Measurements from ENCODE around the gene PEX14.
"Not testable (repeated sequence)": the region's sequence is repeated elsewhere in the genome, so short reads cannot be mapped to it uniquely, and the experiment has no call there.

PEX14 gene, protein sequence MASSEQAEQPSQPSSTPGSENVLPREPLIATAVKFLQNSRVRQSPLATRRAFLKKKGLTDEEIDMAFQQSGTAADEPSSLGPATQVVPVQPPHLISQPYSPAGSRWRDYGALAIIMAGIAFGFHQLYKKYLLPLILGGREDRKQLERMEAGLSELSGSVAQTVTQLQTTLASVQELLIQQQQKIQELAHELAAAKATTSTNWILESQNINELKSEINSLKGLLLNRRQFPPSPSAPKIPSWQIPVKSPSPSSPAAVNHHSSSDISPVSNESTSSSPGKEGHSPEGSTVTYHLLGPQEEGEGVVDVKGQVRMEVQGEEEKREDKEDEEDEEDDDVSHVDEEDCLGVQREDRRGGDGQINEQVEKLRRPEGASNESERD

GRCh38 chr1:10474613-10475507 lies at the start of gene PEX14:
TSS of gene PEX14 (plus strand) at chr1:10474950. CDS start at chr1:10474967, 17 bp downstream.
- DNase-seq (ENCODE audit: low spot score) = peak; percentile 87

- not testable (repeated sequence) for DNase-seq (ENCODE audit: low spot score)
Observed at GRCh38 chr1:10425826-10426534, 48.8 kb upstream of the PEX14 start.

- not testable (repeated sequence) for DNase-seq (ENCODE audit: low spot score)
Observed at GRCh38 chr1:10426535-10426848, 48.3 kb upstream of the PEX14 start.

DNA sequence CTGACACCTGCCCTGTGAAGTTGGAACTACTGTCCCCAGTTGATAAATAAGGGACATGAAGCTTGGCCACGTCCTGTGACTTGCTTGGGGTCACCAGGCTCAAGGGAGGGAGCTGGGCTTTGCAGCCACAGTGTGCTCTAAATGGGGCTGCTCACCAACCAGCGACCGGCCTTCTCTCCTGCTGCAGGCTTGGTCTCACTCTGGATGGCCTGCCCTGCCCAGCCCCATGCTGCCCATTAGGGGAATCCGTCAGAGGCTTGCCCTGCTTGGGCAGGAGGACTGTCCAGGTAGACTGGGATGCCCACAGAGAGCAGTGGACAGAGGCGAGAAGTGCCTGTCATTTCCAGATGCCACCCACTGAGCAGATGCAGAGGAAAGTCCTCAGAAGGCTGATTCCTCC lies 45.8 kb upstream of the PEX14 start:
- DNase-seq (ENCODE audit: low spot score) = no peak

- DNase-seq (ENCODE audit: low spot score) = no peak
Observed at GRCh38 chr1:10429868-10430215, 44.9 kb upstream of the PEX14 start.

GRCh38 chr1:10430216-10431069 lies 44.3 kb upstream of the PEX14 start, which contains the start of gene CENPS:
TSS of gene CENPS (plus strand) at chr1:10430433. CDS start at chr1:10430518, 85 bp downstream.
- DNase-seq (ENCODE audit: low spot score) = peak; percentile 84

GRCh38 chr1:10431070-10431730 lies 43.5 kb upstream of the PEX14 start:
- DNase-seq (ENCODE audit: low spot score) = peak; percentile 13

DNA sequence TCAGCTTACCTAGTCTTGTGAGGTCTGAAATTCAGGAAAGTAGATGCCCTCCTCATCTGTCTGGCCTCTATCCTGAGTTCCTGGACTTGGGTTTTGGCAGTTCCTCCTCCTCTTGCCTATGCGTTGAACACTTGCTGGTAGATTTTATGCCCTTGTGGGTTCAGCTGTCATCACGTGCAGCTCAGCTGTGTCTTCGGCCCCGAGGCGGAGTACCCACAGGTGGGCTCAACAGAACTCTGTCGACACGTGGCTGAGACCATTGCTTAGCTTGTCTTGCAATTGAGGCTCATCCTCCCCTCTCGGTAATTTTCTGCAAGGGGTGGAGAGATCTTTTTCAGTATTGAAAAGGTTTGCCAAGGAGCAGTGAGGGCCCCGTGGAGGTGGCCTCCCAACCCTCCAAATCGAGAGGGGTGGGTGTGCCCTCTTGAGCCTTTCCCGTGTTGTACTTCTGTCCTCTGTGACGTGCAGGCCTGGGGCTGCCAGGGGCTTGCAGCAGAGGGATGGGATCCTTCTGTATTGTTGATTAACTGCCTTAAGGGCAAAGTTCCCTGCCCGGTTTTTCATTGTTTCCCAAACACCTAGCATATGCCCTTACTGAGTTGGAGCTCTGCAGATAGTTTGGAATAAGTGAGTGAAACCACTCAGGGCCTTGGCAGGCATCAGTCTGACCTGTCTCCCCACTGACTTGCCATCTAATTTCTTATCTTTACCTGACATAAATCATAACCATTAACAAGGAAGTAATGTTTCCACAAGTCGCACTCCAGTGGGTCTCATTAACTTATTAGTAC lies 41.6 kb upstream of the PEX14 start:
- DNase-seq (ENCODE audit: low spot score) = no peak

GRCh38 chr1:10433790-10434189 lies 41.0 kb upstream of the PEX14 start:
- no peak for DNase-seq (ENCODE audit: low spot score)

DNA sequence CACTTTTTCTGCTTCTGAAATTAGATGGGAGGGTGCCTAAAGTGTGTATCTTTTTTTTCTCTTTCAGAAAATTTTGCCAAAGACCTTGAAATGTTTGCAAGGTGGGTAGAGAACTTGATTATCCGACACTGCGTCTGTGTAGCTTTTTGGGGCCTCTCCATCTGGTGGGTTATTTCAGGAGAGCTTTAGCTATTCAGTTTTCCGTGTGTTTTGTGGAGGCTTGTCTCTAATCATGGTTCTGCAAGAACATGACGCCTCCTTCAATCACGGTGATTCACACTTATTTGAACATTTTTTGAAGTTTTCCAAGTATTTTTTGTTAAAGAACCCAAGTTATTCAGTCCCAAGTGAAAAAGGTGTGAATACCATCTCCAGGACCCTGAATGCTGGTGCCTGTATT lies 40.2 kb upstream of the PEX14 start:
- no peak for DNase-seq (ENCODE audit: low spot score)

DNA sequence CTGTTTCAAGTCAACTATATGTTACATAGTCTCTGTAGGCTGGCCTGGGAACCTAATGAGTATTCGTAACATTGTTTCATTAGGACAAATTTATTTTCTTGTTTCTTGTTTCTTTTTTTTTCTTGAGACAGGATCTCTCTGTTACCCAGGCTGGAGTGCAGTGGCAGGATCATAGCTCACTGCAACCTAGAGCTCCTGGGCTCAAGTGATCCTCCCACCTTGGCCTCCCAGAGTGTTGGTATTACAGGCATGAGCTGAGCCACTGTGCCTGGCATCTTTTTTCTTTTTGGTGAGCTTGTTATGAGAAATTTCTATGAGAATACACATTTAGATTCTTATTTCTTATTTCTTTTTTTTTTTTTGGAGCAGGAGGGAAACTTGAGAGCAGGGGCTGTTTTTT lies 37.7 kb upstream of the PEX14 start:
- no peak for DNase-seq (ENCODE audit: low spot score)

- DNase-seq (ENCODE audit: low spot score) = peak; percentile 31
Observed at GRCh38 chr1:10438677-10439163, 36.0 kb upstream of the PEX14 start.

DNA sequence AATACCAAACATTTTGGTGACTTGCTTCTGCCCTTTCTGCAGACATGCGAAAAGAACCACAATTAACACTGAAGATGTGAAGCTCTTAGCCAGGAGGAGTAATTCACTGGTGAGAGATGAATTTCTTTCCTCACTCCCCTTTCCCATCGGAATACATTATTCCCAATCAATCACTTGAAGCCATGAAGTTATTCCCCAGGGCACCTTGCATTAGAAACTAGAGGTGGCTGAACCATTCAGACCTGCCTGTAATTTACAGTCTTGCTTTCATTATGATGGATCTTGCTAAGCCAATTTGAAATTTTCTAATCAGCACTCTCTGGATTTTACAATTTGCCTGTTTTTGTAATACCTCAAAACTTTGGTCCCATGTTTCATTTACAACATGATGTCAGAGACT lies 34.4 kb upstream of the PEX14 start:
- no peak for DNase-seq (ENCODE audit: low spot score)

- DNase-seq (ENCODE audit: low spot score) = no peak
Observed at GRCh38 chr1:10440794-10441193, 34.0 kb upstream of the PEX14 start.

DNA sequence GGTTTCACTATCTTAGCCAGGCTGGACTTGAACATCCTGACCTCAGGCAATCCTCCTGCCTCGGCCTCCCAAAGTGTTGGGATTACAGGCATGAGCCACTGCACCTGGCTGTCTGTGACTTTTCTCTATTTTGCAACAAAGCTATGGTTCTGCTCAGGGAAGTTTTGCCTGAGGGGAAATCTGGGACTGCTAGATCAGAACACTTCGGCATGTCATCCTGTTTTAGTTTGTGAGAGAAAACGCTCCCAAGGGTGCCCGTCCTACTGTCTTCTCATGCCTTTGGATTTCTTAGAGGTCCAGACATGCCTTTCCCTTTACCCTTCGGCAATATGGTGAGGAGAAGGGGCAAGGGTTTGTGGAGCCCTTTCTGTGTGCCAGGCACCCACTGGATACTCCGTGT lies 30.5 kb upstream of the PEX14 start:
- DNase-seq (ENCODE audit: low spot score) = no peak

DNA sequence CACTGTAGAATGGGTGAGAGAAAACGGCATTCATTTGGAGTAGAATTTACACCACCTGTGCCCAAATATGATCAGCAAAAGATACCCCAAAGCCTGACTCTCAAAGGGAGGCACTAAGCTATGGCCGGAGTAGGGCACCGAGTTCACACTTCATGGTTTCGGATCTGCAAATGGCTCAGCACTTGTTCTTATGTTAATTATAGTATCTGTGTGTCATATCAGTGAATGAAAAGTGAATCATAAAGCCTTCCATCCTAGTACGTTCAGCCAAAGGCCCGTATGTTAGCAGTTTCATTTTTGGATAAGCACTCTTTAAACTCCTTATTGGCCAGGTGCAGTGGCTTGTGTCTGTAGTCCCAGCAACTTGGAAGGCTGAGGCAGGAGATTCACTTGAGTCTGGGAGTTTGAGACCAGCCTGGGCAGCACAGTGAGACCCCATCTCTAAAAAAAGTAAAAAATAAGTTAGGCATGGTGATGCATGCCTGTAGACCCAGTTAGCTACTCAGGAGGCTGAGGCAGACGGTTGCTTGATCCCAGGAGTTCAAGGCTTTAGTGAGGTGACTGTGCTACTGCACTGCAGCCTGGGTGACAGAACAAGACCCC lies 29.9 kb upstream of the PEX14 start:
- no peak for DNase-seq (ENCODE audit: low spot score)

DNA sequence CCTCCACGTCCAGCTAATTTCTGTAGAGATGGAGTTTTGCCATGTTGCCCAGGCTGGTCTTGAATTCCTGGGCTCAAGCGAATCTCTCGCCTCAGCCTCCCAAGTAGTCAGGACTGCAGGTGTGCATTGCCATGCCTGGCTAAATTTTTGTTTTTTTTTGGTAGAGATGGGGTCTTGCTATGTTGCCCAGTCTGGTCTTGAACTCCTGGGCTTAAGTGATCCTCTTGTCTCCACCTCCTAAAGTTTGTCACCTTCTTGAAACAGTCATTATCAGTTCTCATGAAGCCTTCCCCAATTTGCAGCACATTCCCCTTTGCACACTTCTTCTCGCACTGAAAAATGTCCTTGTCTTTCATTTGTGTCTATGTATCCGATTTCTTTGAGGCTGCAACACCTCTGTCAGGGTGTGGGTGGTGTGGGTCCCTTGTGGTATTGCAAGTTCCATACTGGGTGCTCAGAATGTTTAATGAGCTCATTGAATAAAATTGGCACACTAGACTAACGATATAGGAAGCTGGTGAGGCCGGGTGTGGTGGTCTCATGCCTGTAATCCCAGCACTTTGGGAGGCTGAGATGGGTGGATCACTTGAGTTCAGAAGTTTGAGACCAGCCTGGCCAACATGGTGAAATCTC lies 27.8 kb upstream of the PEX14 start:
- DNase-seq (ENCODE audit: low spot score) = no peak

- DNase-seq (ENCODE audit: low spot score) = no peak
Observed at GRCh38 chr1:10449751-10450150, 25.0 kb upstream of the PEX14 start, which contains the start of gene CORT. TSS of gene CORT (plus strand) at chr1:10450031. CDS start at chr1:10450224, 193 bp downstream.

DNA sequence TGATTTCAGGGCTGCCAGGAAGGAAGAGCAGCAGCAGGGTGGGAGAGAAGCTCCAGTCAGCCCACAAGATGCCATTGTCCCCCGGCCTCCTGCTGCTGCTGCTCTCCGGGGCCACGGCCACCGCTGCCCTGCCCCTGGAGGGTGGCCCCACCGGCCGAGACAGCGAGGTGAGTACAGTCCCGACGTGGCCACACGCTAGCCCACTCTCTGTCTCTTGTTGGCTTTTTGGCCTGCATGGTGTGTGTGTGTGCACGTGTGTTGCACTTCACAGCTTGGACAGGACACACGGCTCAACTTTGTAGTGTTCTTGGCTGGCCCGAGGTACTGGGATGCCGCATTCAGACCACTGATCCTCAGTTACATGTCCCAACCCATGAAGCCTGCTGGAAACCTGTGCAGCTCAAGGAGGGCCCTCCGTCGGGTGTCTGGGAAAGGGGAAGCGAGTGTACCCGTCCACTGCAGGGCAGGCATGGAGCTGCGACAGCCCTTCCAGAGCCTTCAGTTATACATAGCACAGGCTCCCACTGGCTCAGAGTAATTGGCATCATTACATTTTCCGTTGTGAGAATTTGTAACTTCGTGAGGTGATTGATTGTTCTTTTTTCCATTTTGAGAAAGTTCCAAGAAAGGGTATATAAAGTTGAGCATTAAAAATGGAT lies 24.5 kb upstream of the PEX14 start:
- no peak for DNase-seq (ENCODE audit: low spot score)

Measured in SW480 (cell line).